HG03196 (cell line): ENCODE data around the gene ALDH9A1.
"Not testable (repeated sequence)": the region's sequence is repeated elsewhere in the genome, so short reads cannot be mapped to it uniquely, and the experiment has no call there.

Experiments used
- ATAC-seq: cut with Tn5 transposase; IDR thresholded peaks from one replicate; pipeline ENCODE4 v1.9.1; 2021; ENCODE audit not compliant: unreplicated experiment

ALDH9A1 gene

GRCh38 chr1:165647517-165647916 is 50.8 kb downstream of the ALDH9A1 start:
- ATAC-seq: no peak

GRCh38 chr1:165645654-165646366 is 52.6 kb downstream of the ALDH9A1 start:
- no peak for ATAC-seq

- ATAC-seq: no peak
Measured at GRCh38 chr1:165644064-165644735, 54.2 kb downstream of the ALDH9A1 start.

- ATAC-seq: no peak
Measured at GRCh38 chr1:165641231-165641987, 57.0 kb downstream of the ALDH9A1 start.

- ATAC-seq: no peak
Measured at GRCh38 chr1:165639821-165640623, 58.3 kb downstream of the ALDH9A1 start.

GRCh38 chr1:165638211-165638610 is 60.2 kb downstream of the ALDH9A1 start:
- not testable (repeated sequence) for ATAC-seq

DNA sequence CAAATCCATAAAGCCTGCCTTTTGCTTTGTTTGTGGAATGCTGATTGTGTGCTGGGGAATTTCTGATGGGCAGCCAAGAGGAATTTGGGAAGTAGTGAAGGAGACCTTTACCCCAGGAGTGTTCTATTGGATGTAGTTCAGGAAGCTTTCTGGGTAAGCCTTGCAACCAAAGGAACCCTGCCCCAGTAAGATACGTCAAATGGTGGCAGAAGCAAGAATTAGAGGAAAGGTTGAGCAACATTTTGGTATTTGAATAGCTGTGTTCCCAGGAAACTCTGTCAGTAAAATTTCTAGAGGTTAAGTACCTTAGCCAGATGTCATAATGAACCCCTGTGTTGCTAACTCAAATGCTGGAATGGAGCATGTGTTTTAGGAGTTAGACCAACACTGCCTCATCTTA is 60.9 kb downstream of the ALDH9A1 start:
- ATAC-seq: no peak

DNA sequence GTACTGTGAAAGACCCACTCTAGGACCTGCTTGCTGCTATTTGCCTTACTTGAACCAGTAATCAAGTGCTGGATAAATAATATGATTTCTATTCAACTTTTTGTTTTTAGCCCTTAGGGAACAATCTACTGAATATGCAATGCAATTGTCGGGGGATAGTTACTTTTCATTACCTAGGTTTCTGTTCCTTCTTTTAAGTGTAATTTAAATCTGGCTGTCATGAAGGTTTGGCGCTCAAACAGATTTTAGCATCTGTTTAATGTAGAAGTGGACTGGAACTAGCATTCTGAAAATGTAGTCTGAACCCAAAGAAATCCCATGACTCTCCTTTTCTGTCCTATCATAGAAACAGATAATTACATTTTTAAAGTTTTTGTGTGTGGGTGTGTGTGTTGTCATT is 62.5 kb downstream of the ALDH9A1 start:
- no peak for ATAC-seq

- peak; percentile 26 for ATAC-seq
Measured at GRCh38 chr1:165635329-165635728, 63.0 kb downstream of the ALDH9A1 start.

GRCh38 chr1:165634154-165634921 is 64.0 kb downstream of the ALDH9A1 start:
- no peak for ATAC-seq

DNA sequence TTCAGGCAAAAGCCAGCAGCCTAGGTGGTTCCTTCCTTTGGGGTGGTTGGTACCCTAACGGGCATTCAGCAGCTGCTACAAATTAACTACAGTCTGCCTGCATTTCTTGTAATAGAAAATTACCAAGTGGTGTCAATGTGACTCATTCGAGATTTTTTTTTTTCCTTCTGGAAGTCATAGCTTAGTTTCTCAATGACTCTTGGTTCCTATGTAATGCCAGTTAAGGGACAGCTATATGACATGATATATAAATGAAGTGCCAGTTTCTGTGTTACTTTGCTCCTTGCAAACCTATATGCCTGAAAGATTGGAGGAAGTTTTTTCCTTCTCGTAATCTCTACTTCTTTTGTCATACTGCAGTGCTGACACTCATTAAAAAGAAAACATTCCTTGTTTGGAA is 64.7 kb downstream of the ALDH9A1 start:
- no peak for ATAC-seq

- ATAC-seq: no peak
Measured at GRCh38 chr1:165632491-165632890, 65.9 kb downstream of the ALDH9A1 start.

DNA sequence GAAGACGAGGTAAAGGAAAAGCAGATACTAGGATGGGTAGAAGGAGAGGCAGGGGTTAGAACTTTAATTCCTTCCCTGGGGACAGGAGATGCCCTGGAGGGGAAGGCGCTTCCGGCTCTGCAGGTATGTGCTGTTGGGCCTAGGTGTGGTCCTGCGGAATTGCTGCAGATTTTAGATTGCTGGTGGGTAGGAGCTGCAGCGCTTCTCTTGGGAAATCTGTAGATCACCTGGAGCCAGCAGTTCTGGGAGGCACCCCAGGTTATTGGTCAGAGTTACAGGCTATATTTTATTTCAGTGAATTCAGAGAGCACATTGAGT is 66.3 kb downstream of the ALDH9A1 start:
- no peak for ATAC-seq

DNA sequence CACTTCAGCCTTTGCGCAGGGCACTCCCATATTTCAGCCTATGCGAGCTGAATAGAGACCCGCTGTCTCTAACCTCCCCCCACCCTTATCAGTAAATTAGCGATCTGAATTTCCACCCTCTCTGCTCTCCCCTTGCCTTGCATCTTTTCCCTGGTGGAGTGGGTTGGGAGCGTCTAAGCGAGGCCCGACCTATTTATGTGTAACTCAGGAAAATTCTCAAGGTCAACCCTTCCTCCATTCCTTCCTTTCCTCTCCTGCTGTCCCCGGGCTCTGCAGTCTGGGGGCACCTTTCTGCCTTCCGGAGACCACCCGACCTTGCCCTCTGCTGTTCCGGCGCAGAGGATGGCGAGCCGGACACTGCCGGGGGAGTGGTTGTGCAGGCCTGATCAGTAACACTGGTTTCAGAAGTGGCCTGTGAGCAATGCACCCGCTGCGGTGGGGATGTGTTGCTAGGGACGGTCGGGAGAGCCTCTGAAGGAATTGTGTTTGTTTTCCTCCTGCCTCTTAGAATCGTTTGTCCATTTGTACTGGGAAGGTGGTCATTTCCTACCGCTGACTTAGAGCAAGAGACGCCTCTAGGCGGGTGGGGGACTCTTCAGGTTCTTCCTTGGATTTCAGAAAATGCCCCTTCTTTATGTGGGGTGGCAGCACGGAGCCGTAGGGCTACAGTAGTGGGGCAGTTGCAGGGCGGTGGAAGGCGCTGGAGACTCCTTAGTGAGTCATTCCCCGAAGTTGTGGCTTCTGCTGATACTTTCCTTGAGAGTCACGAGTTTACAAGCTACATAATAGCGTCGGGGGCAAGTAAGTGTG is 66.8 kb downstream of the ALDH9A1 start:
- ATAC-seq: peak; percentile 38

- peak; percentile 73 for ATAC-seq
Measured at GRCh38 chr1:165630629-165631341, 67.6 kb downstream of the ALDH9A1 start, which contains the start of gene MGST3. Gene MGST3 (plus strand): TSS chr1:165631234. CDS start chr1:165649848, 18,614 bp downstream.

- ATAC-seq: no peak
Measured at GRCh38 chr1:165629848-165630628, 68.3 kb downstream of the ALDH9A1 start.

DNA sequence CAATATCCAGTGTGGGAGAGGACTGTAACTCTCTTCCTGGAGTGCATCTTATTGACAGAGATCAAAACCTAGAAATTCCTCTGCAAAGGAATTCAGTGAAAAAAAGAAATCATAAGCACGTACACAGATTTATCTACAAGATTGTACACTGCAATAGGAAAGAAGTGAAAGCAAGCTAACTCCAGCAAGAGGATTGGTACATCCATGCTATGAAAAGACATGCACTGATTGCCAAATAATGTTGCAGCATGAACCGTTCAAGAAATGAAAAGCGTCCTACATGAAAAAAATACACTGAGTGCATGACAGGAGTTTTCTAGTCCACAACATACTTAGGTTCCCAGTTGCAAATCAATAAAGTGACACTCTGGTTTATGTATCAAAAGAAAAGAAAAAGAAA is 69.2 kb downstream of the ALDH9A1 start:
- no peak for ATAC-seq

- ATAC-seq: no peak
Measured at GRCh38 chr1:165628147-165628822, 70.1 kb downstream of the ALDH9A1 start.
